GM12875 (cell line): Measurements from ENCODE around the gene DIAPH3.
"Not testable (repeated sequence)": the region's sequence is repeated elsewhere in the genome, so short reads cannot be mapped to it uniquely, and the experiment has no call there.

Experiments
- H3K4me3 ChIP-seq: one replicate; pipeline ENCODE4 v1.5.1; 2011; ENCODE audit warnings: low read depth, low read length, control low read depth
- CTCF ChIP-seq: IDR thresholded peaks from 2 replicates; pipeline ENCODE4 v1.5.1; 2011; ENCODE audit warnings: low read depth, mild to moderate bottlenecking, control low read depth, inconsistent platforms, low read length, moderate library complexity, borderline replicate concordance; ENCODE audit not compliant: insufficient read depth

DIAPH3 gene

GRCh38 chr13:60163478-60164233, at the start of gene DIAPH3:
Gene DIAPH3, minus strand, starts transcription at chr13:60163928. Its CDS starts 162 bp downstream, at chr13:60163766.
- 0 out of 2 replicates have a peak, but pooled peaks have one; percentile 2 for TF ChIP-seq CTCF
- peak within 1 kb of the TSS; percentile 96 for H3K4me3 ChIP-seq

- H3K4me3 ChIP-seq, result no peak overlapping the region
- no peak for TF ChIP-seq CTCF
Measured at GRCh38 chr13:60213236-60213744, 49.6 kb upstream of the DIAPH3 start.

- H3K4me3 ChIP-seq, result no peak overlapping the region
- TF ChIP-seq CTCF, result no peak
Measured at GRCh38 chr13:60211548-60211947, 47.8 kb upstream of the DIAPH3 start.

- H3K4me3 ChIP-seq, result no peak overlapping the region
- no peak for TF ChIP-seq CTCF
Measured at GRCh38 chr13:60210510-60211330, 47.0 kb upstream of the DIAPH3 start.

GRCh38 chr13:60205499-60205898, 41.8 kb upstream of the DIAPH3 start:
- not testable (repeated sequence) for H3K4me3 ChIP-seq

- no peak overlapping the region for H3K4me3 ChIP-seq
- no peak for TF ChIP-seq CTCF
Measured at GRCh38 chr13:60201286-60201685, 37.6 kb upstream of the DIAPH3 start.

GRCh38 chr13:60195893-60196292, 32.2 kb upstream of the DIAPH3 start:
- not testable (repeated sequence) for H3K4me3 ChIP-seq

GRCh38 chr13:60182907-60183306, 19.2 kb upstream of the DIAPH3 start:
- H3K4me3 ChIP-seq, result no peak overlapping the region
- TF ChIP-seq CTCF, result no peak
